ENCODE results near the gene RBM26. TPM values are rescaled to one million over a fixed set of nuclear protein-coding genes. Genes with fewer than 3 reads are reported as not detected.

Gene RBM26
- total RNA-seq, 1 donor from 2014 or later: 42.6 TPM

DNA sequence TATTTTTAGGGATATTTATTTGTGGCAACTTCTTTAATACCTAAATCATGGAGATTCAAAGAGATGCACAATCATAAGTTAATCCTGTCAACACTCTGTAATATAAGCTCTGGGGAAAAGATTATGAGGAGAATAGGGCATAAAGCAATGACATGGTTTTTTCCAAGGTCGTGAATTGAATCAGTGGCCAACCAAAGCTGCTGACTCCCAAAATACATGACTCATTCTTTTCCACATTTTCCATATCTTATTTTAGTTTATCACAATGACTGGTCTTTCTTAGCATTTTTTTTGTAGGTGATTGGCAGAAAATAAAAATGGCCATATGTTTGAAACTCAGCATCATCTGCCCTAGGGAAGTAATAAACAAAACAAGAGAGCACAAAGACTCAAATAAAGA lies 28.5 kb upstream of the RBM26 start:
- Mint-ChIP-seq H3K36me3 (ENCODE audit: low read depth, unreplicated experiment) (no peaks in the 10 kb centered on the region), H3K27ac (ENCODE audit: unreplicated experiment) (no peak overlapping the region), H3K4me1 (ENCODE audit: low read depth, unreplicated experiment) (peaks cover 12% of the 10 kb centered on the region), H3K9me3 (ENCODE audit: unreplicated experiment) (no peaks in the 10 kb centered on the region), H3K4me3 (ENCODE audit: unreplicated experiment) (no peak overlapping the region), H3K27me3 (ENCODE audit: low read depth, unreplicated experiment) (no peaks in the 10 kb centered on the region)
- H3K27me3 ChIP-seq (ENCODE audit: insufficient read depth, low read length): no peaks in the 10 kb centered on the region
- H4K20me1 ChIP-seq (ENCODE audit: insufficient read depth, low read length): no peaks in the 10 kb centered on the region
- no peaks in the 10 kb centered on the region for H3K9me3 ChIP-seq (ENCODE audit: insufficient read depth, low read depth, low read length)
- H3K9ac ChIP-seq (ENCODE audit: low read length): no peak overlapping the region
- H3K4me3 ChIP-seq (ENCODE audit: insufficient read depth, low read depth, low read length): no peak overlapping the region
- H2AFZ ChIP-seq (ENCODE audit: low read depth, low read length): no peak overlapping the region
- FAIRE-seq (peak; percentile 76), DNase-seq (ENCODE audit: low read depth) (peak; percentile 59)
- H3K4me2 ChIP-seq (ENCODE audit: low read length): peak overlapping the region; percentile 3
- peak overlapping the region; percentile 52 for H3K27ac ChIP-seq (ENCODE audit: low read depth, low read length)
- TF ChIP-seq EZH2 (IDR thresholded peaks at IDR 0.05; ENCODE audit: insufficient read depth, low read length): no peak
- TF ChIP-seq, protein P1, sequence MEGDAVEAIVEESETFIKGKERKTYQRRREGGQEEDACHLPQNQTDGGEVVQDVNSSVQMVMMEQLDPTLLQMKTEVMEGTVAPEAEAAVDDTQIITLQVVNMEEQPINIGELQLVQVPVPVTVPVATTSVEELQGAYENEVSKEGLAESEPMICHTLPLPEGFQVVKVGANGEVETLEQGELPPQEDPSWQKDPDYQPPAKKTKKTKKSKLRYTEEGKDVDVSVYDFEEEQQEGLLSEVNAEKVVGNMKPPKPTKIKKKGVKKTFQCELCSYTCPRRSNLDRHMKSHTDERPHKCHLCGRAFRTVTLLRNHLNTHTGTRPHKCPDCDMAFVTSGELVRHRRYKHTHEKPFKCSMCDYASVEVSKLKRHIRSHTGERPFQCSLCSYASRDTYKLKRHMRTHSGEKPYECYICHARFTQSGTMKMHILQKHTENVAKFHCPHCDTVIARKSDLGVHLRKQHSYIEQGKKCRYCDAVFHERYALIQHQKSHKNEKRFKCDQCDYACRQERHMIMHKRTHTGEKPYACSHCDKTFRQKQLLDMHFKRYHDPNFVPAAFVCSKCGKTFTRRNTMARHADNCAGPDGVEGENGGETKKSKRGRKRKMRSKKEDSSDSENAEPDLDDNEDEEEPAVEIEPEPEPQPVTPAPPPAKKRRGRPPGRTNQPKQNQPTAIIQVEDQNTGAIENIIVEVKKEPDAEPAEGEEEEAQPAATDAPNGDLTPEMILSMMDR (IDR thresholded peaks at IDR 0.05; ENCODE audit: insufficient read depth, low read depth, low read length): no peak
- no peaks in the 10 kb centered on the region for H3K4me1 ChIP-seq (ENCODE audit: insufficient read depth, low read length)
- H3K79me2 ChIP-seq (ENCODE audit: insufficient read depth, low read length): no peaks in the 10 kb centered on the region
- H3K36me3 ChIP-seq (ENCODE audit: insufficient read depth, low read length): no peaks in the 10 kb centered on the region

DNA sequence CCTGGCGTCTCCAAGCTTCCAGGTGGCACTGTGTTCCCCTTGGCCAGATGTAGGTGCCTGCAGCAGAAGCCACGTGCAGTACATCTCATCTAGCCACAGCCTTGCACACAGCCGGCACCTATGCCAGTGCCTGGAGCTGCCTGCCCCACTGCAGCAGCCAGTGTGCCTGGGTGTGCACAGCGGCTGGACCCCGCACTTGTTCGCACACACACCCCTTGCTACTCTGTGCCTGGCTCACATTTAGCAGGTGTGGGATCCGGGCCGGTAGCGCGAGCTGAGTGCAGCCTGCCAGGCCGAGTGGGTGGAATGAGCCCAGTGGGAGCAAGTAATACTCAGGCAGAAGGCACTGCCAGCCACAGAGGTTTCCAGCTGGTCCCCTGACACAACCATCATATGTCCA lies 26.9 kb upstream of the RBM26 start:
- H2AFZ ChIP-seq (ENCODE audit: low read depth, low read length): no peak overlapping the region
- no peak overlapping the region for H3K4me2 ChIP-seq (ENCODE audit: low read length)
- no peaks in the 10 kb centered on the region for H3K4me1 ChIP-seq (ENCODE audit: insufficient read depth, low read length)
- no peaks in the 10 kb centered on the region for H3K27me3 Mint-ChIP-seq (ENCODE audit: low read depth, unreplicated experiment)
- H3K9me3 ChIP-seq (ENCODE audit: insufficient read depth, low read depth, low read length): no peaks in the 10 kb centered on the region
- TF ChIP-seq, protein P1 (IDR thresholded peaks at IDR 0.05; ENCODE audit: insufficient read depth, low read depth, low read length): no peak
- no peak for TF ChIP-seq EZH2 (IDR thresholded peaks at IDR 0.05; ENCODE audit: insufficient read depth, low read length)
- no peaks in the 10 kb centered on the region for H3K36me3 Mint-ChIP-seq (ENCODE audit: low read depth, unreplicated experiment)
- peaks cover 12% of the 10 kb centered on the region for H3K4me1 Mint-ChIP-seq (ENCODE audit: low read depth, unreplicated experiment)
- H4K20me1 ChIP-seq (ENCODE audit: insufficient read depth, low read length): no peaks in the 10 kb centered on the region
- no peaks in the 10 kb centered on the region for H3K79me2 ChIP-seq (ENCODE audit: insufficient read depth, low read length)
- no peak overlapping the region for H3K27ac ChIP-seq (ENCODE audit: low read depth, low read length)
- no peaks in the 10 kb centered on the region for H3K27me3 ChIP-seq (ENCODE audit: insufficient read depth, low read length)
- FAIRE-seq (no peak), DNase-seq (ENCODE audit: low read depth) (no peak)
- H3K4me3 ChIP-seq (ENCODE audit: insufficient read depth, low read depth, low read length): no peak overlapping the region
- H3K9me3 Mint-ChIP-seq (ENCODE audit: unreplicated experiment): no peaks in the 10 kb centered on the region
- no peak overlapping the region for H3K27ac Mint-ChIP-seq (ENCODE audit: unreplicated experiment)
- H3K9ac ChIP-seq (ENCODE audit: low read length): no peak overlapping the region
- H3K36me3 ChIP-seq (ENCODE audit: insufficient read depth, low read length): no peaks in the 10 kb centered on the region
- H3K4me3 Mint-ChIP-seq (ENCODE audit: unreplicated experiment): no peak overlapping the region

DNA sequence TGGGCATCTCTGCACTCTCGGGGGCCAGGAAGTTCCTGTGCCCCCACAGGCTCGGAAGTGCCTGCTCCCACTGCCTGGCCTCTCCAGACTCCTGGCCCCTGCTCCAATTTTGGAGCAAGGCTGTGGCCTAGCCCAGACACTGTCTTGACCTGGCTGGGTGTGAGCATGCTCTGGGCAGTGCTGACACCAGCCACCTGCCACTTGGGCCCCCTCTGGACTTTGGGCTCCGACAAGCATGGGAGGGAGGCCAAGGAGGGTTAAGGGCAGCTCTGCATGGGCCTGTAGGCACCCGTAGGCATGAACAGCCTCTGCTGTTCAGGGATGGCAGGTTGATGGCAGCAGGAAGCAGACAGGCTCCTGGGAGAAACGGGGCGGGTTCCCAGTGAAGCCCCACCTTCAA lies 26.0 kb upstream of the RBM26 start:
- Histone ChIP-seq H3K4me1 (ENCODE audit: insufficient read depth, low read length) (no peaks in the 10 kb centered on the region), H4K20me1 (ENCODE audit: insufficient read depth, low read length) (no peaks in the 10 kb centered on the region), H3K9ac (ENCODE audit: low read length) (no peak overlapping the region), H3K79me2 (ENCODE audit: insufficient read depth, low read length) (no peaks in the 10 kb centered on the region), H3K36me3 (ENCODE audit: insufficient read depth, low read length) (no peaks in the 10 kb centered on the region), H3K27me3 (ENCODE audit: insufficient read depth, low read length) (no peaks in the 10 kb centered on the region), H3K4me3 (ENCODE audit: insufficient read depth, low read depth, low read length) (no peak overlapping the region), H3K9me3 (ENCODE audit: insufficient read depth, low read depth, low read length) (no peaks in the 10 kb centered on the region), H3K27ac (ENCODE audit: low read depth, low read length) (no peak overlapping the region), H2AFZ (ENCODE audit: low read depth, low read length) (no peak overlapping the region), H3K4me2 (ENCODE audit: low read length) (no peak overlapping the region)
- DNase-seq (ENCODE audit: low read depth): no peak
- FAIRE-seq: no peak
- Mint-ChIP-seq H3K27ac (ENCODE audit: unreplicated experiment) (no peak overlapping the region), H3K9me3 (ENCODE audit: unreplicated experiment) (no peaks in the 10 kb centered on the region), H3K27me3 (ENCODE audit: low read depth, unreplicated experiment) (no peaks in the 10 kb centered on the region), H3K4me3 (ENCODE audit: unreplicated experiment) (no peak overlapping the region), H3K4me1 (ENCODE audit: low read depth, unreplicated experiment) (peaks cover 14% of the 10 kb centered on the region), H3K36me3 (ENCODE audit: low read depth, unreplicated experiment) (no peaks in the 10 kb centered on the region)
- TF ChIP-seq EZH2 (IDR thresholded peaks at IDR 0.05; ENCODE audit: insufficient read depth, low read length): no peak
- TF ChIP-seq, protein P1 (IDR thresholded peaks at IDR 0.05; ENCODE audit: insufficient read depth, low read depth, low read length): no peak

Measured in astrocyte (in vitro differentiated cells and primary cell).